Activated B cell treated with CpG ODN at 0.5 μM for 24 hours (primary cell): ENCODE data around the gene NRP2. TPM values are rescaled to one million over a fixed set of nuclear protein-coding genes. Genes with fewer than 3 reads are reported as not detected.

Source experiments
- ATAC-seq: fragments of 200-7000 bp; cut with Tn5 transposase; one replicate; pipeline ENCODE4 v1.10.0; 2021; ENCODE audit warnings: low read depth, mild to moderate bottlenecking, moderate library complexity
- CTCF ChIA-PET: fragments of 350-600 bp; sonication (Branson Sonifier 250); formaldehyde crosslinking; loops from one replicate; lab custom pipeline; 2021; ENCODE audit warnings: antibody characterized with exemption; lab: Charles Lee
- POLR2A ChIA-PET: fragments of 350-600 bp; sonication (Branson Sonifier 250); formaldehyde crosslinking; loops from one replicate; lab custom pipeline; 2021; ENCODE audit warnings: antibody characterized with exemption; lab: Charles Lee
- DNase-seq: peaks from one replicate; pipeline ENCODE4 v3.0.0; 2022
- H3K27ac Mint-ChIP-seq: one replicate; pipeline ENCODE4 v1.8.0; 2020; ENCODE audit warnings: mixed read lengths
- H3K27me3 Mint-ChIP-seq: one replicate; pipeline ENCODE4 v1.8.0; 2021; ENCODE audit warnings: mixed read lengths
- H3K36me3 Mint-ChIP-seq: one replicate; pipeline ENCODE4 v1.8.0; 2021; ENCODE audit warnings: low read depth, mixed read lengths
- H3K4me1 Mint-ChIP-seq: one replicate; pipeline ENCODE4 v1.8.0; 2021; ENCODE audit warnings: mixed read lengths
- H3K4me3 Mint-ChIP-seq: one replicate; pipeline ENCODE4 v1.8.0; 2020; ENCODE audit warnings: mild to moderate bottlenecking, mixed read lengths
- H3K9me3 Mint-ChIP-seq: one replicate; pipeline ENCODE4 v1.8.0; 2020; ENCODE audit warnings: mixed read lengths
- CTCF ChIP-seq: fragments of 200-600 bp; IDR thresholded peaks from one replicate; pipeline ENCODE4 v1.8.0; 2022; ENCODE audit warnings: antibody characterized with exemption, mild to moderate bottlenecking
- intact Hi-C: fragments of 100-400 bp; cut with micrococcal nuclease; formaldehyde crosslinking; loops from one replicate; pipeline ENCODE4 v1.15.1; 2024
- total RNA-seq: library from RNA; stranded (reverse); gene quantifications from 2 replicates; pipeline ENCODE4 v1.2.3, GENCODE V29; 2022

NRP2 gene
- total RNA-seq, 1 donor from 2014 or later: 10.2 TPM

- CTCF ChIA-PET: interaction anchor here (0.8 kb wide), 1 partner anchor 10 kb away, joined by 4 read pairs; no protein-coding TSS in a partner anchor
- intact Hi-C loops: no loop called here
- POLR2A ChIA-PET: no interaction called here
Observed at GRCh38 chr2:205665791-205666190, 16.5 kb upstream of the NRP2 start.

DNA sequence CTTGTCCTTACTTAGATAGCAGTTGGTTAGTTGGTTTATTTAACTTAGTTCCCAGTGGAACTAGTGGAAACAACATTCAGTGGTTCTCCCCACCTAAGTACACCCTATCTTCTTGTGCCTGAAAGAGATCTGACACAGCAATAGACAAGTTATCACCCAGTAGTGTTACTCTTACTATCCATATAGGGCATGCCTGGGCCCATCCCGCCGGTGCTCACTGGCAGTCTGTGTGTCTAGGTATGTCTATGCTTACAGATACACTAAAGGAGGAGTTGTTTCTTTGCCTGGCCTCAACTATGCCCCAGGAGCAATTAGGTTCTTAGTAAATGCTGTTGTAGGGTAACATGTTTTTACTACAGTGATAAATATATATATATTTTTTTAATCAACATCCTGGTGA, 12.0 kb upstream of the NRP2 start:
- Mint-ChIP-seq H3K9me3 (peaks cover 4% of the 10 kb centered on the region), H3K4me1 (no peaks in the 10 kb centered on the region), H3K27me3 (peaks cover 23% of the 10 kb centered on the region), H3K36me3 (no peaks in the 10 kb centered on the region), H3K27ac (no peak overlapping the region), H3K4me3 (no peak overlapping the region)
- no peak for DNase-seq
- ChIA-PET CTCF (interaction anchor here (1.0 kb wide), 1 partner anchor 8 kb away, joined by 3 read pairs; no protein-coding TSS in a partner anchor), POLR2A (no interaction called here)
- intact Hi-C loops: loop anchor here (10.0 kb wide), 2 partner anchors 975 to 1645 kb away; no protein-coding TSS in a partner anchor
- ATAC-seq: no peak
- TF ChIP-seq CTCF: no peak

More at GRCh38 chr2:205665791-205666190, 16.5 kb upstream of the NRP2 start:
- Mint-ChIP-seq H3K9me3 (peaks cover 4% of the 10 kb centered on the region), H3K4me3 (no peak overlapping the region), H3K27me3 (peaks cover 12% of the 10 kb centered on the region), H3K4me1 (peaks cover 24% of the 10 kb centered on the region), H3K27ac (no peak overlapping the region), H3K36me3 (no peaks in the 10 kb centered on the region)
- DNase-seq: no peak
- no peak for ATAC-seq
- TF ChIP-seq CTCF: no peak

DNA sequence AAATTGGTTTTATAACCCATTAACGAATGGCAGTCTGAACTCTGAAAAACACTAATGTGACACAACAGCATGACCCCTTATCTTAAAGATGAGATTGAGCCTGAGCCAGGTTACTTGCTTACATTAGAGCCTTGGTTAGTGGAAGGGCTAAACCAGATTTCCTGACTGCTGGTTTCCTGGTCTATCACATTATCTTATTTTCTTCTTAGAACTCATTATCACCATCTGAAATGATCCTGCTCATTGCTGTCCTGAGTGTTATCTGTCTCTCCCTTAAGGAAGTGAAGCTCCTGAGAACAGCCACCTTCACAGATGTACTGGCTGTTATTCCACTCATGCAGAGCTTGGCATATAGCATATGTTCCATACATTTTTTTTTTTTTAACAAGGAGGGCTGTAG, 9.0 kb upstream of the NRP2 start:
- no peak for ATAC-seq
- H3K27ac Mint-ChIP-seq: no peak overlapping the region
- intact Hi-C loops: loop anchor here (10.0 kb wide), 2 partner anchors 979 to 1649 kb away; no protein-coding TSS in a partner anchor

GRCh38 chr2:205675861-205676516, 6.3 kb upstream of the NRP2 start:
- ATAC-seq (no peak), DNase-seq (no peak)
- ChIA-PET CTCF (interaction anchor here (0.6 to 2.0 kb wide), 33 partner anchors 9 to 1531 kb away, joined by 3 to 12 read pairs (median 4); no protein-coding TSS in a partner anchor), POLR2A (no interaction called here)
- peak; percentile 48 for TF ChIP-seq CTCF
- Mint-ChIP-seq H3K4me3 (no peak overlapping the region), H3K27ac (no peak overlapping the region), H3K9me3 (no peaks in the 10 kb centered on the region), H3K27me3 (peaks cover 27% of the 10 kb centered on the region), H3K4me1 (peaks cover 10% of the 10 kb centered on the region), H3K36me3 (no peaks in the 10 kb centered on the region)
- intact Hi-C loops: loop anchor here (1.0 to 10.0 kb wide), 5 partner anchors 80 to 1651 kb away; no protein-coding TSS in a partner anchor

More for the DNA sequence above, 9.0 kb upstream of the NRP2 start:
- Mint-ChIP-seq H3K4me1 (no peaks in the 10 kb centered on the region), H3K9me3 (no peaks in the 10 kb centered on the region), H3K27me3 (peaks cover 25% of the 10 kb centered on the region), H3K4me3 (no peak overlapping the region), H3K36me3 (no peaks in the 10 kb centered on the region)
- CTCF ChIA-PET: no interaction called here
- DNase-seq: no peak
- POLR2A ChIA-PET: no interaction called here
- TF ChIP-seq CTCF: no peak

DNA sequence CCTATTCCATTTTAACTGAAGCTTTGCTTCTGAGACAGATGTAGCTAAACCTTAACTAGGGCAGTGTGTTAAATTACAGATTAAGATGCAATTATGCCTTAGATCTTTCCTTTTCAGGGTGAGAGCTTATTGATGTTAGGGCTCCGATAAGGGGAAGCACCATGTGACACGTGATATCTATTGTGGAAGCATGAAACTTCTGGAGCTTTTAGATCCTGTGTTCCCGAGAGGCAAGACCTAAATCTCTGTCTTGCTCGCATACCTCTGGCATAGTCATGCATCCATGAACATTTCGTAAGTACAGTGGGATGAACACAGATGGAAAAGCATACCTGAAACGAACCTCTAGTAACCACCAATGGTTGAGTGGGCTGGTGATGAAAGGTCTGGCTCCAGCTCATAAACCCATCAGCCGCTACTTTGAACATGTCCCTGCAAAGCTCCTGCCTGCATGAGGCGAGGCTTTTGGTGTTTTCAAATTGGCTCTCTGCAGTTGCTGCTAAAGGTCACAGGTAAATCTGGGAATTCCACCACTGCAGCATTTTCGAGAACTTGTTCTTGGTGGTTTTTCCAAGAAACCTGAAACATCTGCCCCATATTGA, 3.7 kb upstream of the NRP2 start:
- POLR2A ChIA-PET: interaction anchor here (1.4 kb wide), 1 partner anchor 28 kb away, joined by 4 read pairs; no protein-coding TSS in a partner anchor

More for the DNA sequence above, 3.7 kb upstream of the NRP2 start:
- CTCF ChIA-PET: interaction anchor here (0.6 to 2.1 kb wide), 8 partner anchors 9 to 1419 kb away, joined by 3 to 12 read pairs (median 4); no protein-coding TSS in a partner anchor
- Mint-ChIP-seq H3K4me1 (peaks cover 26% of the 10 kb centered on the region), H3K27ac (no peak overlapping the region), H3K9me3 (no peaks in the 10 kb centered on the region), H3K4me3 (no peak overlapping the region), H3K36me3 (no peaks in the 10 kb centered on the region), H3K27me3 (peaks cover 24% of the 10 kb centered on the region)
- no peak for TF ChIP-seq CTCF
- no peak for ATAC-seq
- DNase-seq: no peak
- intact Hi-C loops: loop anchor here (5.0 to 10.0 kb wide), 3 partner anchors 356 to 1654 kb away; no protein-coding TSS in a partner anchor
